NCI-H774 (cell line): ENCODE data around the gene CFAP92.

Experiments used
- DNase-seq: peaks from one replicate; lab custom pipeline; 2025; lab: John Stamatoyannopoulos, UW

The CFAP92 gene

GRCh38 chr3:129004639-129005295, 10.9 kb upstream of the CFAP92 start:
- peak; percentile 77 for DNase-seq

GRCh38 chr3:129003578-129004112, 9.8 kb upstream of the CFAP92 start:
- DNase-seq = peak; percentile 87

GRCh38 chr3:129002573-129003569, 9.0 kb upstream of the CFAP92 start:
- no peak for DNase-seq

- DNase-seq = peak; percentile 12
Observed at GRCh38 chr3:129001806-129002572, 8.1 kb upstream of the CFAP92 start.

- no peak for DNase-seq
Observed at GRCh38 chr3:129001101-129001805, 7.4 kb upstream of the CFAP92 start, which contains the start of gene EFCC1. Gene EFCC1 (plus strand): TSS chr3:129001304. CDS start chr3:129001629, 325 bp downstream.

GRCh38 chr3:129000742-129001100, 6.8 kb upstream of the CFAP92 start:
- DNase-seq = no peak

- DNase-seq = no peak
Observed at GRCh38 chr3:128999102-128999501, 5.2 kb upstream of the CFAP92 start.

- DNase-seq = no peak
Observed at GRCh38 chr3:128998561-128998960, 4.7 kb upstream of the CFAP92 start.

GRCh38 chr3:128997486-128998133, 3.7 kb upstream of the CFAP92 start:
- no peak for DNase-seq

- DNase-seq = no peak
Observed at GRCh38 chr3:128996726-128997125, 2.9 kb upstream of the CFAP92 start.

GRCh38 chr3:128996200-128996599, 2.3 kb upstream of the CFAP92 start:
- DNase-seq = no peak

- DNase-seq = no peak
Observed at GRCh38 chr3:128995737-128996136, 1.9 kb upstream of the CFAP92 start.

- no peak for DNase-seq
Observed at GRCh38 chr3:128994581-128995546, 988 bp upstream of the CFAP92 start.

GRCh38 chr3:128994173-128994512, 267 bp upstream of the CFAP92 start:
- no peak for DNase-seq

GRCh38 chr3:128992926-128993460, 883 bp downstream of the CFAP92 start:
- no peak for DNase-seq

GRCh38 chr3:128991355-128991895, 2.5 kb downstream of the CFAP92 start:
- DNase-seq = no peak

- DNase-seq = no peak
Observed at GRCh38 chr3:128988286-128988685, 5.6 kb downstream of the CFAP92 start.

- no peak for DNase-seq
Observed at GRCh38 chr3:128987302-128988100, 6.4 kb downstream of the CFAP92 start.
